GM19455 (cell line): ENCODE data around the gene PRSS8.
"Not testable (repeated sequence)": the region's sequence is repeated elsewhere in the genome, so short reads cannot be mapped to it uniquely, and the experiment has no call there.

Source experiments
- ATAC-seq: cut with Tn5 transposase; IDR thresholded peaks from one replicate; pipeline ENCODE4 v1.9.1; 2021; ENCODE audit not compliant: unreplicated experiment

Gene PRSS8

GRCh38 chr16:31145398-31145990 is 10.0 kb upstream of the PRSS8 start:
- no peak for ATAC-seq

- not testable (repeated sequence) for ATAC-seq
These were observed 8.9 kb upstream of the PRSS8 start for GRCh38 chr16:31144418-31144817.

GRCh38 chr16:31143694-31144148 is 8.2 kb upstream of the PRSS8 start:
- ATAC-seq, result no peak

GRCh38 chr16:31143011-31143693 is 7.6 kb upstream of the PRSS8 start:
- ATAC-seq, result no peak

- ATAC-seq, result peak; percentile 80
These were observed 6.8 kb upstream of the PRSS8 start for GRCh38 chr16:31142109-31143010.

GRCh38 chr16:31141489-31142108 is 6.1 kb upstream of the PRSS8 start:
- ATAC-seq, result no peak

GRCh38 chr16:31141071-31141469 is 5.5 kb upstream of the PRSS8 start:
- ATAC-seq, result not testable (repeated sequence)

GRCh38 chr16:31138621-31139578 is 3.4 kb upstream of the PRSS8 start:
- no peak for ATAC-seq

GRCh38 chr16:31136822-31137499 is 1.4 kb upstream of the PRSS8 start:
- ATAC-seq, result not testable (repeated sequence)

GRCh38 chr16:31136287-31136662 is 748 bp upstream of the PRSS8 start:
- no peak for ATAC-seq

- no peak for ATAC-seq
These were observed 647 bp downstream of the PRSS8 start for GRCh38 chr16:31134625-31135534.

GRCh38 chr16:31134091-31134571 is 1.4 kb downstream of the PRSS8 start:
- ATAC-seq, result no peak

- no peak for ATAC-seq
These were observed 2.5 kb downstream of the PRSS8 start for GRCh38 chr16:31133046-31133501.

GRCh38 chr16:31132303-31132979 is 3.1 kb downstream of the PRSS8 start:
- no peak for ATAC-seq

- ATAC-seq, result no peak
These were observed 3.7 kb downstream of the PRSS8 start for GRCh38 chr16:31131841-31132271.

GRCh38 chr16:31131416-31131815 is 4.1 kb downstream of the PRSS8 start:
- no peak for ATAC-seq

- ATAC-seq, result no peak
These were observed 4.6 kb downstream of the PRSS8 start for GRCh38 chr16:31130899-31131298.
